Lower lobe of right lung (tissue), 2 donors: ENCODE results near the gene FBLIM1. TPM values are rescaled to one million over a fixed set of nuclear protein-coding genes. Genes with fewer than 3 reads are reported as not detected.

Experiments used
- ATAC-seq, 2 donors: fragments of 200-7000 bp; cut with Tn5 transposase; one replicate each; pipeline ENCODE4 v1.9.1; 2020 to 2022; ENCODE audit warnings: mild to moderate bottlenecking in 2 of 2, moderate library complexity in 2 of 2
- DNase-seq: peaks from one replicate; pipeline ENCODE4 v3.0.0-alpha.2; 2020
- H3K27ac ChIP-seq: fragments of 200-600 bp; one replicate; pipeline ENCODE4 v1.8.0; 2022
- H3K27me3 ChIP-seq: fragments of 200-600 bp; one replicate; pipeline ENCODE4 v1.8.0; 2022; ENCODE audit warnings: low read depth
- H3K36me3 ChIP-seq: fragments of 200-600 bp; one replicate; pipeline ENCODE4 v1.8.0; 2022; ENCODE audit warnings: mild to moderate bottlenecking
- H3K4me1 ChIP-seq: fragments of 200-600 bp; one replicate; pipeline ENCODE4 v1.8.0; 2022
- H3K4me3 ChIP-seq: fragments of 200-600 bp; one replicate; pipeline ENCODE4 v1.8.0; 2022; ENCODE audit warnings: mild to moderate bottlenecking
- H3K9me3 ChIP-seq: fragments of 200-600 bp; one replicate; pipeline ENCODE4 v1.8.0; 2022
- intact Hi-C: fragments of 100-400 bp; cut with DNase I; formaldehyde crosslinking; loops from one replicate; pipeline ENCODE4 v1.11.0; 2022
- total RNA-seq: library from RNA; stranded (reverse); fragmentation: NEBNext Ultra II Directional; extraction: Animal tissue kit (Norgen Biotek cat#: 25700); gene quantifications from one replicate; pipeline ENCODE4 v1.2.1, GENCODE V29; 2021
- TF ChIP-seq, protein P1 (sequence below): fragments of 200-600 bp; IDR thresholded peaks from one replicate; pipeline ENCODE4 v1.8.0; 2022; ENCODE audit warnings: antibody characterized with exemption, mild to moderate bottlenecking
- donor health status: DM: no; HTN: yes; CAD: no; lungs with severe emphysema.

FBLIM1 gene
- total RNA-seq, 1 donor from 2014 or later, result 20.1 TPM

- no peaks in the 10 kb centered on the region for H3K9me3 ChIP-seq
- DNase-seq (no peak), ATAC-seq (no peak)
- H3K4me1 ChIP-seq, result peaks cover 31% of the 10 kb centered on the region
- peaks cover 30% of the 10 kb centered on the region for H3K27me3 ChIP-seq
- TF ChIP-seq, protein P1, sequence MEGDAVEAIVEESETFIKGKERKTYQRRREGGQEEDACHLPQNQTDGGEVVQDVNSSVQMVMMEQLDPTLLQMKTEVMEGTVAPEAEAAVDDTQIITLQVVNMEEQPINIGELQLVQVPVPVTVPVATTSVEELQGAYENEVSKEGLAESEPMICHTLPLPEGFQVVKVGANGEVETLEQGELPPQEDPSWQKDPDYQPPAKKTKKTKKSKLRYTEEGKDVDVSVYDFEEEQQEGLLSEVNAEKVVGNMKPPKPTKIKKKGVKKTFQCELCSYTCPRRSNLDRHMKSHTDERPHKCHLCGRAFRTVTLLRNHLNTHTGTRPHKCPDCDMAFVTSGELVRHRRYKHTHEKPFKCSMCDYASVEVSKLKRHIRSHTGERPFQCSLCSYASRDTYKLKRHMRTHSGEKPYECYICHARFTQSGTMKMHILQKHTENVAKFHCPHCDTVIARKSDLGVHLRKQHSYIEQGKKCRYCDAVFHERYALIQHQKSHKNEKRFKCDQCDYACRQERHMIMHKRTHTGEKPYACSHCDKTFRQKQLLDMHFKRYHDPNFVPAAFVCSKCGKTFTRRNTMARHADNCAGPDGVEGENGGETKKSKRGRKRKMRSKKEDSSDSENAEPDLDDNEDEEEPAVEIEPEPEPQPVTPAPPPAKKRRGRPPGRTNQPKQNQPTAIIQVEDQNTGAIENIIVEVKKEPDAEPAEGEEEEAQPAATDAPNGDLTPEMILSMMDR, result no peak
- peak overlapping the region; percentile 76 for H3K27ac ChIP-seq
- H3K36me3 ChIP-seq, result no peaks in the 10 kb centered on the region
- intact Hi-C loops, result no loop called here
- H3K4me3 ChIP-seq, result peak overlapping the region; percentile 61
Observed at GRCh38 chr1:15761366-15762128, 3.0 kb downstream of the FBLIM1 start.

DNA sequence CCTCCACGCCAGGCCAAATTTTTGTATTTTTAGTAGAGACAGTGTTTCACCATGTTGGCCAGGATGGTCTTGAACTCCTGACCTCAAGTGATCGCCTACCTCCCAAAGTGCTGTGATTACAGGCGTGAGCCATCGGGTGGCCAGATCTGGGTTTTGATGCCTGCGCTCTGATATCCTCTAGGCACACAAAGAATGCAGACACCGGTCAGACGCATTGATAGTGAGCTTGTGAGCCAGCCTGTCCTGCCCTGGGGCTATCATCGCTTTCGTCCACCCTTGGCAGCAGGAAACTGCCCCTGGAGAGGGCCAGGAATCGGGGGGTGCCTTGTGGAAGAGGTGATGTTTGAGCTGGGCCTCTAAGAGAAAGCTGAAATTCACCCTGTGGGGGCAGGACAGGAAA, 4.0 kb downstream of the FBLIM1 start:
- TF ChIP-seq, protein P1, result no peak
- Histone ChIP-seq H3K36me3 (peaks cover 2% of the 10 kb centered on the region), H3K27me3 (peaks cover 30% of the 10 kb centered on the region)

GRCh38 chr1:15764269-15764764, 5.7 kb downstream of the FBLIM1 start:
- Histone ChIP-seq H3K36me3 (peaks cover 10% of the 10 kb centered on the region), H3K27ac (no peak overlapping the region), H3K27me3 (peaks cover 14% of the 10 kb centered on the region), H3K4me1 (peaks cover 14% of the 10 kb centered on the region), H3K4me3 (no peak overlapping the region), H3K9me3 (no peaks in the 10 kb centered on the region)
- intact Hi-C loops, result no loop called here
- DNase-seq (no peak), ATAC-seq (no peak)
- TF ChIP-seq, protein P1, result no peak

More for the DNA sequence above, 4.0 kb downstream of the FBLIM1 start:
- Histone ChIP-seq H3K9me3 (no peaks in the 10 kb centered on the region), H3K4me1 (peaks cover 26% of the 10 kb centered on the region), H3K4me3 (no peak overlapping the region), H3K27ac (no peak overlapping the region)
- no peak for ATAC-seq
- intact Hi-C loops, result no loop called here
- no peak for DNase-seq

- ATAC-seq (no peak), DNase-seq (no peak)
- intact Hi-C loops, result no loop called here
- TF ChIP-seq, protein P1, result no peak
- Histone ChIP-seq H3K4me3 (no peak overlapping the region), H3K36me3 (peaks cover 10% of the 10 kb centered on the region), H3K27ac (no peak overlapping the region), H3K9me3 (no peaks in the 10 kb centered on the region), H3K27me3 (peaks cover 8% of the 10 kb centered on the region), H3K4me1 (peaks cover 9% of the 10 kb centered on the region)
Observed at GRCh38 chr1:15764890-15765289, 6.3 kb downstream of the FBLIM1 start.

- Histone ChIP-seq H3K36me3 (peaks cover 18% of the 10 kb centered on the region), H3K27me3 (peaks cover under 1% of the 10 kb centered on the region), H3K4me3 (no peak overlapping the region), H3K4me1 (peaks cover 1% of the 10 kb centered on the region), H3K27ac (no peak overlapping the region), H3K9me3 (no peaks in the 10 kb centered on the region)
- TF ChIP-seq, protein P1, result no peak
- ATAC-seq (no peak), DNase-seq (no peak)
- intact Hi-C loops, result no loop called here
Observed at GRCh38 chr1:15765495-15766194, 7.0 kb downstream of the FBLIM1 start.
